PFSK-1 (cell line): ENCODE data around the gene PCDH15.

Source experiments
- FOXP2 ChIP-seq: optimal IDR thresholded peaks from 2 replicates; pipeline ENCODE3; 2011; ENCODE audit warnings: borderline replicate concordance, control low read depth, inconsistent platforms; ENCODE audit not compliant: insufficient read depth; ENCODE audit errors: extremely low read length, extremely low read depth
- POLR2AphosphoS5 ChIP-seq: IDR thresholded peaks from 2 replicates; pipeline ENCODE4 v1.6.1; 2012; ENCODE audit warnings: low read depth, mild to moderate bottlenecking, control low read depth, low read length, moderate library complexity
- SIN3A ChIP-seq: IDR thresholded peaks from 2 replicates; pipeline ENCODE4 v1.6.1; 2012; ENCODE audit warnings: mild to moderate bottlenecking, low read length, moderate library complexity, borderline replicate concordance; ENCODE audit not compliant: insufficient read depth
- TAF1 ChIP-seq: IDR thresholded peaks from 2 replicates; pipeline ENCODE4 v1.6.1; 2012; ENCODE audit warnings: low read length, control low read depth, borderline replicate concordance; ENCODE audit not compliant: insufficient read depth
- TF ChIP-seq, protein P1 (sequence below), 2 experiments: IDR thresholded peaks; 2 replicates each; pipeline versions ENCODE4 v1.6.1 to v1.8.0; 2011 to 2012; ENCODE audit warnings: low read depth in 2 of 2, low read length in 2 of 2, control low read depth in 1 of 2, inconsistent platforms in 1 of 2, mild to moderate bottlenecking in 1 of 2, moderate library complexity in 1 of 2; ENCODE audit not compliant: insufficient read depth in 1 of 2

PCDH15 gene

DNA sequence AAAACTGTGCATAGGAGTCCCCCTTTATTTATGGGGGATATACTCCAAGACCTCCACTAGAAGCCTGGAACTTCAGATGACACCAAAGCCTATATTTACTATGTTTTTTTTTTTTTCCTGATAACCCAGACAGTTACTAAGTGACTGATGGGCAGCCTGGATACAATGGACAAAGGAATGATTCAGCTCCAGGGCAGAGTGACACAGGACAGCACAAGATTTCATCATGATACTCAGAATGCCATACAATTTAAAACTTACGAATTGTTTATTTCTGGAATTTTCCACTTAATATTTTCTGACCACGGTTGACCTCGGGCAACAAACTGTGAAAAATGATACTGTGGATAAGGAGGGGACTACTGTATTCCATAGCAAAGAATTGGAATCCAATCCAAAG is 843.6 kb downstream of the PCDH15 start:
- TF ChIP-seq SIN3A (no peak), POLR2AphosphoS5 (no peak), FOXP2 (no peak)
- TF ChIP-seq, protein P1, sequence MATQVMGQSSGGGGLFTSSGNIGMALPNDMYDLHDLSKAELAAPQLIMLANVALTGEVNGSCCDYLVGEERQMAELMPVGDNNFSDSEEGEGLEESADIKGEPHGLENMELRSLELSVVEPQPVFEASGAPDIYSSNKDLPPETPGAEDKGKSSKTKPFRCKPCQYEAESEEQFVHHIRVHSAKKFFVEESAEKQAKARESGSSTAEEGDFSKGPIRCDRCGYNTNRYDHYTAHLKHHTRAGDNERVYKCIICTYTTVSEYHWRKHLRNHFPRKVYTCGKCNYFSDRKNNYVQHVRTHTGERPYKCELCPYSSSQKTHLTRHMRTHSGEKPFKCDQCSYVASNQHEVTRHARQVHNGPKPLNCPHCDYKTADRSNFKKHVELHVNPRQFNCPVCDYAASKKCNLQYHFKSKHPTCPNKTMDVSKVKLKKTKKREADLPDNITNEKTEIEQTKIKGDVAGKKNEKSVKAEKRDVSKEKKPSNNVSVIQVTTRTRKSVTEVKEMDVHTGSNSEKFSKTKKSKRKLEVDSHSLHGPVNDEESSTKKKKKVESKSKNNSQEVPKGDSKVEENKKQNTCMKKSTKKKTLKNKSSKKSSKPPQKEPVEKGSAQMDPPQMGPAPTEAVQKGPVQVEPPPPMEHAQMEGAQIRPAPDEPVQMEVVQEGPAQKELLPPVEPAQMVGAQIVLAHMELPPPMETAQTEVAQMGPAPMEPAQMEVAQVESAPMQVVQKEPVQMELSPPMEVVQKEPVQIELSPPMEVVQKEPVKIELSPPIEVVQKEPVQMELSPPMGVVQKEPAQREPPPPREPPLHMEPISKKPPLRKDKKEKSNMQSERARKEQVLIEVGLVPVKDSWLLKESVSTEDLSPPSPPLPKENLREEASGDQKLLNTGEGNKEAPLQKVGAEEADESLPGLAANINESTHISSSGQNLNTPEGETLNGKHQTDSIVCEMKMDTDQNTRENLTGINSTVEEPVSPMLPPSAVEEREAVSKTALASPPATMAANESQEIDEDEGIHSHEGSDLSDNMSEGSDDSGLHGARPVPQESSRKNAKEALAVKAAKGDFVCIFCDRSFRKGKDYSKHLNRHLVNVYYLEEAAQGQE (IDR thresholded peaks at IDR 0.05; ENCODE audit: insufficient read depth in 1 of 2, low read depth in 2 of 2, low read length in 2 of 2) = no peak

DNA sequence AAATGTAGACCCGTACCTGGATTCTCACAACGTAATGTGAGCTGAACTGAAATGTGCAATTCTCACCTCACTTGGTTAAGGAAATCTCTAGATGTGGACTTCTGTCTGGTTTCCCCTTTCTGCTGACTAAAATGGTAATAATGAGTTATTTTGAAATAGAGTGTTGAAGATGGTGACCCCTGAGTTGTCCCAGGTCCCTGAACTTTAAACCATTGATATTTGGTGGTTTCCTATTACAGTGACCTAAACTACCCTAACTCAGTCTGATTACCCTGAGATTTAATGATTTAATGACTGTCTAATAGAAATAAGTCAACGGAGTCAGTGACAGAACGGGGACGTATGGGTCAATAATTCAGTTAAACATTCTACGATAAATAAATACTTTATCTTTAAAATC is 845.9 kb downstream of the PCDH15 start:
- TF ChIP-seq, protein P1 (IDR thresholded peaks at IDR 0.05; ENCODE audit: insufficient read depth in 1 of 2, low read depth in 2 of 2, low read length in 2 of 2) = no peak
- no peak for TF ChIP-seq SIN3A
- TF ChIP-seq TAF1 = no peak
- no peak for TF ChIP-seq FOXP2
- no peak for TF ChIP-seq POLR2AphosphoS5

GRCh38 chr10:53952698-53953630 is 848.1 kb downstream of the PCDH15 start:
- no peak for TF ChIP-seq FOXP2
- no peak for TF ChIP-seq SIN3A
- TF ChIP-seq POLR2AphosphoS5 = no peak
- TF ChIP-seq, protein P1 (IDR thresholded peaks at IDR 0.05; ENCODE audit: insufficient read depth in 1 of 2, low read depth in 2 of 2, low read length in 2 of 2) = no peak
- no peak for TF ChIP-seq TAF1

GRCh38 chr10:53939654-53940053 is 861.4 kb downstream of the PCDH15 start:
- TF ChIP-seq, protein P1 (IDR thresholded peaks at IDR 0.05; ENCODE audit: insufficient read depth in 1 of 2, low read depth in 2 of 2, low read length in 2 of 2) = no peak
- TF ChIP-seq SIN3A = no peak
- TF ChIP-seq TAF1 = no peak
- no peak for TF ChIP-seq FOXP2
- no peak for TF ChIP-seq POLR2AphosphoS5
